A549 (cell line): ENCODE data around the gene DPH5.

Experiments
- CHD4 ChIP-seq: fragments of 200-600 bp; sonication (generic); IDR thresholded peaks from 2 replicates; pipeline ENCODE4 v1.6.1; 2016; ENCODE audit warnings: antibody characterized with exemption, mild to moderate bottlenecking, borderline replicate concordance
- CTCF ChIP-seq: fragments of >200 bp; sonication (Bioruptor Twin); formaldehyde crosslinking; IDR thresholded peaks from 3 replicates; pipeline ENCODE4 v1.5.1; 2016
- EP300 ChIP-seq, 2 experiments: fragments of >200 bp; sonication (Bioruptor Twin); formaldehyde crosslinking; IDR thresholded peaks; 2 replicates in 1 of 2; 3 replicates in 1 of 2; pipeline ENCODE4 v1.6.1; 2016 to 2017
- ESRRA ChIP-seq: fragments of 150-350 bp; IDR thresholded peaks from 2 replicates; pipeline ENCODE4 v1.6.1; 2014; ENCODE audit warnings: mild to moderate bottlenecking, low read length, borderline replicate concordance
- HES2 ChIP-seq: fragments of >200 bp; sonication (Bioruptor Twin); formaldehyde crosslinking; IDR thresholded peaks from 2 replicates; pipeline ENCODE4 v1.6.1; 2016
- MAX ChIP-seq: IDR thresholded peaks from 2 replicates; pipeline ENCODE4 v1.6.1; 2012
- MYC ChIP-seq: IDR thresholded peaks from 2 replicates; pipeline ENCODE4 v1.6.1; 2012; ENCODE audit warnings: mild to moderate bottlenecking, inconsistent platforms, low read length, improper control_type of control experiment, borderline replicate concordance
- POLR2A ChIP-seq: IDR thresholded peaks from 2 replicates; pipeline ENCODE4 v1.6.1; 2012; ENCODE audit warnings: mild to moderate bottlenecking, low read length
- REST ChIP-seq: fragments of 200-600 bp; sonication (generic); IDR thresholded peaks from 2 replicates; pipeline ENCODE4 v1.6.1; 2016; ENCODE audit warnings: antibody characterized with exemption, mild to moderate bottlenecking, moderate library complexity

GRCh38 chr1:101027194-101027772 lies 1.7 kb upstream of the DPH5 start:
- TF ChIP-seq CTCF (no peak), MYC (no peak), REST (no peak), ESRRA (no peak), CHD4 (no peak), POLR2A (no peak), MAX (no peak), HES2 (no peak), EP300 (IDR thresholded peaks at IDR 0.05) (no peak)
